Cardiac muscle cell (in vitro differentiated cells and primary cell): Measurements from ENCODE around the gene RPS4Y2. TPM values are rescaled to one million over a fixed set of nuclear protein-coding genes. Genes with fewer than 3 reads are reported as not detected.

Source experiments
- DNase-seq, 2 donors: peaks; one replicate each; pipeline versions ENCODE4 v3.0.0 to v3.0.0-alpha.2; 2010 to 2017; ENCODE audit warnings: low read depth in 1 of 2, low spot score in 1 of 2
- H3K27ac ChIP-seq: fragments of 200-600 bp; sonication (generic); 2 replicates; pipeline ENCODE4 v1.5.1; 2016
- H3K27me3 ChIP-seq: fragments of 200-600 bp; sonication (generic); 2 replicates; pipeline ENCODE4 v1.6.0; 2016; ENCODE audit warnings: control low read depth
- H3K36me3 ChIP-seq: fragments of 200-600 bp; sonication (generic); 2 replicates; pipeline ENCODE4 v1.5.1; 2016; ENCODE audit warnings: control low read depth
- H3K4me1 ChIP-seq: fragments of 200-600 bp; sonication (generic); 2 replicates; pipeline ENCODE4 v1.8.1; 2017; ENCODE audit warnings: low read depth, mild to moderate bottlenecking, mixed run types
- H3K4me3 ChIP-seq: fragments of 200-600 bp; sonication (generic); 2 replicates; pipeline ENCODE4 v1.5.1; 2016; ENCODE audit warnings: mild to moderate bottlenecking
- H3K9me3 ChIP-seq: fragments of 200-600 bp; sonication (generic); 2 replicates; pipeline ENCODE4 v1.5.1; 2017; ENCODE audit warnings: low read depth, mild to moderate bottlenecking, control low read depth
- polyA plus RNA-seq: library from polyadenylated mRNA; unstranded; fragments of >200 nt; fragmentation: Nextera tagmentation; extraction: Ambion mirVana; gene quantifications from 2 replicates; pipeline ENCODE4 v1.2.1, GENCODE V29; 2016
- total RNA-seq: library from RNA; depleted of rRNA; stranded (reverse); fragments of >200 nt; gene quantifications from 2 replicates; pipeline ENCODE4 v1.2.3, GENCODE V29; 2016
- TF ChIP-seq, protein P1 (sequence below): IDR thresholded peaks from 2 replicates; pipeline ENCODE4 v1.5.1; 2012; ENCODE audit warnings: low read depth, mild to moderate bottlenecking, low read length

The RPS4Y2 gene
- total and polyA plus RNA-seq, 2 experiments from 2014 or later, result not detected

- DNase-seq, result peak in 1 of 2 donors; percentile 10
- no peaks in the 10 kb centered on the region for H3K4me1 ChIP-seq
- H3K36me3 ChIP-seq, result no peaks in the 10 kb centered on the region
- TF ChIP-seq, protein P1, sequence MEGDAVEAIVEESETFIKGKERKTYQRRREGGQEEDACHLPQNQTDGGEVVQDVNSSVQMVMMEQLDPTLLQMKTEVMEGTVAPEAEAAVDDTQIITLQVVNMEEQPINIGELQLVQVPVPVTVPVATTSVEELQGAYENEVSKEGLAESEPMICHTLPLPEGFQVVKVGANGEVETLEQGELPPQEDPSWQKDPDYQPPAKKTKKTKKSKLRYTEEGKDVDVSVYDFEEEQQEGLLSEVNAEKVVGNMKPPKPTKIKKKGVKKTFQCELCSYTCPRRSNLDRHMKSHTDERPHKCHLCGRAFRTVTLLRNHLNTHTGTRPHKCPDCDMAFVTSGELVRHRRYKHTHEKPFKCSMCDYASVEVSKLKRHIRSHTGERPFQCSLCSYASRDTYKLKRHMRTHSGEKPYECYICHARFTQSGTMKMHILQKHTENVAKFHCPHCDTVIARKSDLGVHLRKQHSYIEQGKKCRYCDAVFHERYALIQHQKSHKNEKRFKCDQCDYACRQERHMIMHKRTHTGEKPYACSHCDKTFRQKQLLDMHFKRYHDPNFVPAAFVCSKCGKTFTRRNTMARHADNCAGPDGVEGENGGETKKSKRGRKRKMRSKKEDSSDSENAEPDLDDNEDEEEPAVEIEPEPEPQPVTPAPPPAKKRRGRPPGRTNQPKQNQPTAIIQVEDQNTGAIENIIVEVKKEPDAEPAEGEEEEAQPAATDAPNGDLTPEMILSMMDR, result no peak
- H3K9me3 ChIP-seq, result no peaks in the 10 kb centered on the region
- H3K27me3 ChIP-seq, result no peaks in the 10 kb centered on the region
- no peak overlapping the region for H3K4me3 ChIP-seq
- H3K27ac ChIP-seq, result no peak overlapping the region
These were observed 15.3 kb upstream of the RPS4Y2 start for GRCh38 chrY:20740609-20741008.

- no peak for DNase-seq
- H3K4me1 ChIP-seq, result no peaks in the 10 kb centered on the region
- no peaks in the 10 kb centered on the region for H3K9me3 ChIP-seq
- TF ChIP-seq, protein P1, result no peak
- H3K4me3 ChIP-seq, result no peak overlapping the region
- no peaks in the 10 kb centered on the region for H3K27me3 ChIP-seq
- H3K27ac ChIP-seq, result no peak overlapping the region
- no peaks in the 10 kb centered on the region for H3K36me3 ChIP-seq
These were observed 10.8 kb upstream of the RPS4Y2 start for GRCh38 chrY:20745060-20745459.

DNA sequence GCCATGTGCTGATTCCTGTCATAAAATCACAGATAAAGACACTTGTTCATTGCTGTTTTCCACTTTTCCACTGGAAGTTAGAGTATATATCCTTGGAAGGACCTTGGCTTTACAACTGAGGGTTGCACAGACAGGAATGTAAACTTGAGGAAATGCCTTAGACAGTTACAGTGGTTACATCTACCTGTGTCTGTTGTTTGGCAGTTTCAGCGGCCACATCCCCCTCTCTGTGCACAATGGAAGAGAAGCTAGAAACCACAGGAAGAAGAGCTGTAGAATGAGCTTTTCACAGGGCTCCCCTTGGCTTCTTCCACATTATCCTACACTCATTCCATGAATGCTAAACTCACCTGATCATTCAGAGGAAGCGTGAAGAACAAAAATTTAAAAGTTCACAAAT lies 9.0 kb upstream of the RPS4Y2 start:
- Histone ChIP-seq H3K4me1 (no peaks in the 10 kb centered on the region), H3K4me3 (no peak overlapping the region), H3K9me3 (no peaks in the 10 kb centered on the region), H3K27me3 (no peaks in the 10 kb centered on the region), H3K36me3 (no peaks in the 10 kb centered on the region), H3K27ac (no peak overlapping the region)
- DNase-seq, result no peak
- TF ChIP-seq, protein P1, result no peak

GRCh38 chrY:20763869-20764268 lies 8.0 kb downstream of the RPS4Y2 start:
- no peak overlapping the region for H3K4me3 ChIP-seq
- H3K9me3 ChIP-seq, result no peaks in the 10 kb centered on the region
- H3K4me1 ChIP-seq, result no peaks in the 10 kb centered on the region
- no peaks in the 10 kb centered on the region for H3K36me3 ChIP-seq
- DNase-seq, result no peak
- no peak overlapping the region for H3K27ac ChIP-seq
- no peaks in the 10 kb centered on the region for H3K27me3 ChIP-seq
- TF ChIP-seq, protein P1, result no peak

DNA sequence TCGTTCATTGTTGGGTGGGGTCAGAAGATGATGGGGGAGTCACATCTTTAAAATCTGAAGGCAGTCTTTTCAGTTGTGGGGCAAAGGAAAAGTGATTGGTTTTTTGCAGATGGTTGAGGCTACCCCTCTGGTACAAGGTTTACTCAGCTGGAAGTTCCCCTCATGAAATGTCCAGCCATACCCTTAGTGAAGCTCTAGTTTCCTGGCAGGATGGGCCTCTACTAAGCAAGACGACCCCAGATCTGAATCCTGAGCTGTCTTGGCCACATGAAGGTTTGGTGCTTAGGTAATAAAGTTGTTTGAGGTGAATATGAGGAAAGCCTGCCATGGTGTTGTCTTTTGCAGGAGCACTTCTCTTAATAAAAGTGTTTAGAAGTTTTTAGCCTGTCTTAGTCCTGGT lies 9.2 kb downstream of the RPS4Y2 start:
- Histone ChIP-seq H3K9me3 (no peaks in the 10 kb centered on the region), H3K36me3 (no peaks in the 10 kb centered on the region), H3K27ac (no peak overlapping the region), H3K4me1 (no peaks in the 10 kb centered on the region), H3K27me3 (no peaks in the 10 kb centered on the region), H3K4me3 (no peak overlapping the region)
- DNase-seq, result no peak
- TF ChIP-seq, protein P1, result no peak

GRCh38 chrY:20770755-20771154 lies 14.8 kb downstream of the RPS4Y2 start:
- H3K4me3 ChIP-seq, result no peak overlapping the region
- H3K4me1 ChIP-seq, result no peaks in the 10 kb centered on the region
- no peaks in the 10 kb centered on the region for H3K27me3 ChIP-seq
- no peak overlapping the region for H3K27ac ChIP-seq
- TF ChIP-seq, protein P1, result no peak
- DNase-seq, result no peak
- H3K9me3 ChIP-seq, result no peaks in the 10 kb centered on the region
- no peaks in the 10 kb centered on the region for H3K36me3 ChIP-seq
